Cortex of kidney (tissue), 1 donor: Measurements from ENCODE around the gene DUSP9.

Source experiments
- DNase-seq: peaks from one replicate; lab custom pipeline; 2025; lab: John Stamatoyannopoulos, UW

DUSP9 gene

GRCh38 chrX:153648358-153649177 is 1.6 kb downstream of the DUSP9 start:
- DNase-seq = no peak

GRCh38 chrX:153649178-153649914 is 2.3 kb downstream of the DUSP9 start:
- DNase-seq = no peak

- no peak for DNase-seq
Measured at GRCh38 chrX:153649915-153650782, 3.1 kb downstream of the DUSP9 start.

GRCh38 chrX:153650959-153651358 is 4.0 kb downstream of the DUSP9 start:
- DNase-seq = no peak

- DNase-seq = no peak
Measured at GRCh38 chrX:153651540-153652079, 4.6 kb downstream of the DUSP9 start.

GRCh38 chrX:153653556-153653955 is 6.6 kb downstream of the DUSP9 start:
- no peak for DNase-seq

DNA sequence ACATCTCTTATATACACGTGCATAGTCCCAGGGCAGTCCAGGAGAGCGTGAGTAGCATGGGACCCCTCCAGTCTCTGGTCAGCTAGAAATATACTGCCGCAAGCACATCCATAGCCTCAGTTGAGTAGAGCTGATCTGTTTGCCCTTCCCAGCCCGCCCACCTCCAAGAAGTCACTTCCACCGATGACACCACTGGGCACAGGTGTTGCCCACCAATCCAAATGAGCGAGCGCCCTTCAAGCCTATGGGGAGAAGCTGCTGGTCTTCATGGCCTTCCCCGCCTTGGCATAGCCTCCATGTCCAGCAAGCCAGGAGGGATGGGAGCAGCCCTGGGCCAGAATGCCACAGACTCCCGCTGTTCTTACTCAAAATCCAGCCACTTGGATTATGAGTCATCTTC is 10.2 kb downstream of the DUSP9 start:
- DNase-seq = no peak

DNA sequence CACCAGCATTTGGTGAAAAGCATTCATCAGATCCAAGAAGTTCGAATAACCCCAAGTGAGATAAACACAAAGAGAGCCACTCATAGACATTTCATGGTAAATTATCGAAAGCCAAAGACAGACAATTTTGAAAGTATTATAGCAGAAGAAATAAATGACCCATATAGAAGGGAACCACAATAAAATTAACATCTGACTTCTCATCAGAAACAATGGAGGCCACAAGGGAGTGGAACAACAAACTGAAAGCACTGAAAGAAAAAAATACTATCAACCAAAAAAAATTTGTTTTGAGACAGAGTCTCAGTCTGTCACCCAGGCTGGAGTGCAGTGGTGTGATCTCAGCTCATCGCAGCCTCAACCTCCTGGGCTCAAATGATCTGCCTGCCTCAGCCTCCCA is 12.3 kb downstream of the DUSP9 start:
- no peak for DNase-seq

DNA sequence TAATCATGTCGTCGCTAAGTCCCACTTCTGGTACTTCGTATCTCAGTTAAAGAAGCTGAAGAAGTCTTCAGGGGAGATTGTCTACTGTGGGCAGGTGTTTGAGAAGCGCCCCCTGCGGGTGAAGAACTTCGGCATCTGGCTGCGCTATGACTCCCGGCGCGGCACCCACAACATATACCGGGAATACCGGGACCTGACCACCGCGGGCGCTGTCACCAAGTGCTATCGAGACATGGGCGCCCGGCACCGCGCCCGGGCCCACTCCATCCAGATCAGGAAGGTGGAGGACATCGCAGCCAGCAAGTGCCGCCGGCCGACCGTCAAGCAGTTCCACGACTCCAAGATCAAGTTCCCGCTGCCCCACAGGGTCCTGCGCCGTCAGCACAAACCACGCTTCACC is 15.3 kb downstream of the DUSP9 start:
- DNase-seq = no peak

DNA sequence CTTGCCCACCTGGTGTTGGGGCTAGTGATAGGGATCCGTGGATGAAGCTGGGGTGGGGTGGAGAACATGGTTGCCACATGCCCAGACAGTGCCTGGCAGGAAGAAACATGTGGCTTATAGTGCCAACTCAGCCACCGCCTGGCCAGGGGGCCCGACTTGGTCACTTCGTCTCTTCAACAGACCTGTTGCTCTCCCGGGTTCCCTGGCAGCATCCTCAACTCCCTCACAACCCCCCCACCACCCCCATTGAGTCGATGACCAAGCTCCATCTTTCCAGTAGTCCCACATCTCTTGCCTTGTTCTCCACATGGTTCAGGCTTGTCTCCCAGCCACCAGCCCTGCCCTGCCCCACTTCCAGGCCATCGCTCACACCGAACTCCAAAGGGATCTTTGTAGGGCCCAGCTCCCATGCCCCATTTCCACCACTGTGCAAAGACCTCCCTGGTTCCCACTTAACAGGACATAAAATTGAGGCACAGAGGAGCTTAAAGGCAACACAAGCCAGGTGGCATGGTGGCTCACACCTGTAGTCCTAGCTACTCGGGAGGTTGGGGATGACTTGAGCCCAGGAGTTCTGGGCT is 18.8 kb downstream of the DUSP9 start:
- no peak for DNase-seq

- DNase-seq = no peak
Measured at GRCh38 chrX:153667281-153667955, 20.4 kb downstream of the DUSP9 start.

DNA sequence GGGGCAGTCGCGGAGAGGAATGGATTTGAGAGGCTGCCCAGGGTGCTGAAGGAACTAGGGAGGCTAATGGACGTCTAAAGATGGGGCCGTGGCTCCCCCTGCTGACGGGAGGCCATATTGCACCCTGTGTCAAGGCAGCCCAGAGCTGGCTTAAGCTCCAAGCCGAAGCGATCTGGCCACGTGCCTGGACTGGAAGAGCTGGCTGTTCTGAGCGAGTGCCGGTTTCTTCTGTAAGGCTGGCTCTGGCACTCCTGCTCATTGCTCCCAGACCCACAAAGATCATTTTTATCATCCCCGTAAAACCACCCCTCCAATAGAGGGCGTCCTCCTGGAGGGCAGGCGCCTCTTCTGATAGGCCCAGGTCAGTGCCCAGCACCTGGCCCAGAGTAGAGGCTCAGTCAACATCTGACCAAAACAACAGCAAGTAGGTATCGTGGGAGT is 21.0 kb downstream of the DUSP9 start:
- no peak for DNase-seq

DNA sequence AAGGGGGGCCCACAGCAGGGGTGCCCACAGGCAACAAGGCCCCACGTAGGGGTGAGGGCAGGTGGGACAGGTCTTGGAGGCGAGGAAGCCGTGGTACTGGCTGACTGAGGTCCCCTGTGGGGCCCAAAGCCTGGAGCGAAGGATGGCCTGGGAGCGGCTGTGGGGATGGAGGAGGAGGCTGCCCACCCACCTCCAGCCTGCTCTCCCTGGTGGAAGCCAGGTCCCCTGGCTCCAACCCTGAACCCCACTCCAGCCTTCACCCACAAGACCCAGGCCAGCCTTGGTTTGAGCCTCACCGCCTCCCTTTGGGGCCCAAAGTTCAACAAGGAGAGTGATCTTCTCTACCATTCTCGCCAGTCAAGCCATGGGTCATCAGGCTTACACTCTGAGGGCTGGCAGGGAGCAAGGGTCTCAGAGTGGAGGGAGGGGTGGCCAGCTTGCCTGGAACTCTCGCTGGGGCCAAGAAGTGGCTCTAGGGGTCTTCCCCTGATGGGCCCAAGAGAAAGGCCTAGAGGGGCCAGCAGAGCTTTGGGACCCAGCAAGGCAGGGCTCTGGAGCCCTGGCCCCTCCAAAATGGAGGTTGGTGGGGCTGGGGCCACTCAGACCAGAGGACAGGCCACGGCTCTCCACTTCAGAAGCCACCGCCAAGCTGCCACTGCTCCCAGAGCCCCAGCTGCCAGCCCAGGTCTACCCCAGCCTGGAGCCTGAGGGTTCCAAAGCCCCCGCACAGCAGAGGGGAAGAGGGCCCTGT is 21.6 kb downstream of the DUSP9 start:
- no peak for DNase-seq

DNA sequence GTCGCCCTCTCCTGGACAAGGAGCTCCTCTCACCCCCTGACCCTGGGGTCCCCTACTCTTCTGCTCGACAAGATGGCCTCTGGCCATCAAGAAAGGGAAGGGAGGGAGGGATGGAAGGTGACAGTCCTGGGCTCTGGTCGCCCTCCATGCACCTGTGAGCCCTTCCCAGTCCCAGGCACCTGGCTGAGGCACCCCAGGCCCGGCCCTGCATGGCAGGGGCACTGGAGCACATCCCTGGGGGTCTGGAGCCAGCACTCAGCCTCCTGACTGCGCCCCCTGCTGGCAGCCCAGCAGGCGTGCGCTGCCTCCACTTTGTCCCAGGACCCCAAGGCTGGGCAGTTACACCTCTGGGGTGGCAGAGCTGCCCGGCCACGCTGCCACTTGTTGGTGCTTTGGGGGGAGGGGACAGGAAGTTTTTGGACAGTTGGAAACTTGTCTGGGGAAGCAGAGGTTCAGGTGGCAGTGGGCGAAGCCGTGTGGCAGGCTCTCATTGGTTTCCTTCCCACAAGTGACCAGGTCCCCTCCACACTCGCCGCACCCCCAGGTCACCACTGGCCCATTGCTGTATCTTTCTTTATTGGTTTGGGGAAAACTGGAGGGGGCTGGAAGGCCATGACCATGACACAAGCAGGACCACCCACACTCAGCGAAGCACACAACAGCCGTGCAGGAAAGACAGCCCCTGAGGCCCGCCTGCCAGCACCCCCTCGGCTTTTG is 22.3 kb downstream of the DUSP9 start:
- DNase-seq = no peak

GRCh38 chrX:153669901-153670731 is 23.1 kb downstream of the DUSP9 start:
- DNase-seq = no peak

- no peak for DNase-seq
Measured at GRCh38 chrX:153670748-153671588, 24.0 kb downstream of the DUSP9 start.

DNA sequence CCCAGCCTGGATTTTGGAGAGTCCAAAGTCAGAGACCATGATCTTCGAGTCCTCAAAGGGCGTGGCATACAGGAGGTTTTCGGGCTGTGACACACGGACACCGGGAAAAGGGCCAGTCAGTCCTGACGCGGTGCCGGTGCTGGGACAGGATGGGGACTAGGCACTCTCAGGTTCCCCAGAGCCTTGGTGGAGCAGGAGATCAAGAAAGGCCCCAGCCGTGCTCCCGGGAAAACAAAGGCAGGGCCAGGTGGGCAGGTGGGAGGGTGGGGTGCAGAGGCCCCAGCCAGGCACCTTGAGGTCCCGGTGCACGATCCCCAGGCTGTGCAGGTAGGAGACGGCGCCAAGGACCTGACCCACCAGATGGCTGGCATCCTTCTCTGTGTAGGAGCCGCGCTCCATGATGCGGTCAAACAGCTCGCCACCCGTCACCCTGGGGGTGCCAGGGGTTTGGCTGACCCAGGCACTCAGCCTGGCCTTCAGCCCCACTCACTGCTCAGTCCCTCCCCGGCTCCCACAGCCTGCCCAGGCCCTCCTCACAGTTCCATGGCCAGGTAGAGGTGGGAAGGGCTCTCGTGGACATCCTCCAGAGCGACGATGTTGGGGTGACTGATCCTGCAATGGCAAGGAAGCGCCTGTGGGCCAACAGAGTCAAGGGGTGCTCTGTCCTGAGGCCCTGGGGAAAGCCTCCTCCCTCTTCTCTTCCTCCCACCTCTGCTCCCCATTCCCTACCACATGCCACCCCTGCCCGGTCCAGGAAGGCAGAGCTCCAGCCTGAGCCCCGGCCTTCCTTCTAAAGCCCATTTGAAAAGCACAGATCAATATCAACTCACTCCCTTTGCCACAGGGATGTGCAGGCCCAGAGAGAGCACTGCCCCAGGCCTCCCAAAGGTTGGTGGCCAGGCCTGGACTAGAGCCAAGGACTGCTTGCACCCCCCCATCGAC is 24.9 kb downstream of the DUSP9 start:
- no peak for DNase-seq
